Measurements from ENCODE around the gene PTH1R.

The PTH1R gene

GRCh38 chr3:46900007-46900292 is 22.4 kb downstream of the PTH1R start:
- TF ChIP-seq POLR2A (IDR thresholded peaks at IDR 0.05; ENCODE audit: low read depth, low read length), result no peak
- no peak for TF ChIP-seq POLR2AphosphoS5 (IDR thresholded peaks at IDR 0.05; ENCODE audit: low read depth, low read length)
- no peak for TF ChIP-seq PAX5 (IDR thresholded peaks at IDR 0.05; ENCODE audit: insufficient read depth, low read length, severe bottlenecking)
- no peak for TF ChIP-seq POU2F2 (IDR thresholded peaks at IDR 0.05; ENCODE audit: low read depth, low read length)
- TF ChIP-seq TAF1 (IDR thresholded peaks at IDR 0.05; ENCODE audit: low read depth, low read length), result no peak
- no peak for TF ChIP-seq SPI1 (IDR thresholded peaks at IDR 0.05; ENCODE audit: low read depth, low read length)
- DNase-seq (ENCODE audit: insufficient read length, low spot score) (no peak), FAIRE-seq (no peak)

GRCh38 chr3:46900356-46900755 is 22.8 kb downstream of the PTH1R start:
- FAIRE-seq (no peak), DNase-seq (ENCODE audit: insufficient read length, low spot score) (no peak)
- TF ChIP-seq TAF1 (IDR thresholded peaks at IDR 0.05; ENCODE audit: low read depth, low read length) (no peak), PAX5 (IDR thresholded peaks at IDR 0.05; ENCODE audit: insufficient read depth, low read length, severe bottlenecking) (no peak), SPI1 (IDR thresholded peaks at IDR 0.05; ENCODE audit: low read depth, low read length) (no peak), POU2F2 (IDR thresholded peaks at IDR 0.05; ENCODE audit: low read depth, low read length) (no peak), POLR2A (IDR thresholded peaks at IDR 0.05; ENCODE audit: low read depth, low read length) (no peak), POLR2AphosphoS5 (IDR thresholded peaks at IDR 0.05; ENCODE audit: low read depth, low read length) (no peak)

GRCh38 chr3:46901061-46901460 is 23.5 kb downstream of the PTH1R start:
- DNase-seq (ENCODE audit: insufficient read length, low spot score) (no peak), FAIRE-seq (no peak)
- TF ChIP-seq TAF1 (IDR thresholded peaks at IDR 0.05; ENCODE audit: low read depth, low read length) (no peak), POLR2A (IDR thresholded peaks at IDR 0.05; ENCODE audit: low read depth, low read length) (no peak), POU2F2 (IDR thresholded peaks at IDR 0.05; ENCODE audit: low read depth, low read length) (no peak)

- no peak for DNase-seq (ENCODE audit: insufficient read length, low spot score)
- FAIRE-seq, result no peak
- TF ChIP-seq TAF1 (IDR thresholded peaks at IDR 0.05; ENCODE audit: low read depth, low read length) (no peak), POU2F2 (IDR thresholded peaks at IDR 0.05; ENCODE audit: low read depth, low read length) (no peak), SPI1 (IDR thresholded peaks at IDR 0.05; ENCODE audit: low read depth, low read length) (no peak), POLR2A (IDR thresholded peaks at IDR 0.05; ENCODE audit: low read depth, low read length) (no peak), POLR2AphosphoS5 (IDR thresholded peaks at IDR 0.05; ENCODE audit: low read depth, low read length) (no peak), PAX5 (IDR thresholded peaks at IDR 0.05; ENCODE audit: insufficient read depth, low read length, severe bottlenecking) (no peak)
Measured at GRCh38 chr3:46901591-46902187, 24.2 kb downstream of the PTH1R start.

GRCh38 chr3:46902188-46902631 is 24.7 kb downstream of the PTH1R start:
- FAIRE-seq (no peak), DNase-seq (ENCODE audit: insufficient read length, low spot score) (no peak)
- no peak for TF ChIP-seq SPI1 (IDR thresholded peaks at IDR 0.05; ENCODE audit: low read depth, low read length)
- TF ChIP-seq POU2F2 (IDR thresholded peaks at IDR 0.05; ENCODE audit: low read depth, low read length), result no peak
- TF ChIP-seq TAF1 (IDR thresholded peaks at IDR 0.05; ENCODE audit: low read depth, low read length), result no peak
- no peak for TF ChIP-seq POLR2AphosphoS5 (IDR thresholded peaks at IDR 0.05; ENCODE audit: low read depth, low read length)
- no peak for TF ChIP-seq POLR2A (IDR thresholded peaks at IDR 0.05; ENCODE audit: low read depth, low read length)
- no peak for TF ChIP-seq PAX5 (IDR thresholded peaks at IDR 0.05; ENCODE audit: insufficient read depth, low read length, severe bottlenecking)

GRCh38 chr3:46903341-46904302 is 26.1 kb downstream of the PTH1R start:
- FAIRE-seq (no peak), DNase-seq (ENCODE audit: insufficient read length, low spot score) (no peak)
- TF ChIP-seq POLR2A (IDR thresholded peaks at IDR 0.05; ENCODE audit: low read depth, low read length) (no peak), POLR2AphosphoS5 (IDR thresholded peaks at IDR 0.05; ENCODE audit: low read depth, low read length) (no peak), SPI1 (IDR thresholded peaks at IDR 0.05; ENCODE audit: low read depth, low read length) (no peak)

- DNase-seq (ENCODE audit: insufficient read length, low spot score), result no peak
- FAIRE-seq, result no peak
- no peak for TF ChIP-seq SPI1 (IDR thresholded peaks at IDR 0.05; ENCODE audit: low read depth, low read length)
- no peak for TF ChIP-seq POLR2AphosphoS5 (IDR thresholded peaks at IDR 0.05; ENCODE audit: low read depth, low read length)
- no peak for TF ChIP-seq POLR2A (IDR thresholded peaks at IDR 0.05; ENCODE audit: low read depth, low read length)
- no peak for TF ChIP-seq TAF1 (IDR thresholded peaks at IDR 0.05; ENCODE audit: low read depth, low read length)
- no peak for TF ChIP-seq PAX5 (IDR thresholded peaks at IDR 0.05; ENCODE audit: insufficient read depth, low read length, severe bottlenecking)
- no peak for TF ChIP-seq POU2F2 (IDR thresholded peaks at IDR 0.05; ENCODE audit: low read depth, low read length)
Measured at GRCh38 chr3:46904303-46905212, 27.0 kb downstream of the PTH1R start.

- no peak for DNase-seq (ENCODE audit: insufficient read length, low spot score)
- TF ChIP-seq PAX5 (IDR thresholded peaks at IDR 0.05; ENCODE audit: insufficient read depth, low read length, severe bottlenecking) (no peak), TAF1 (IDR thresholded peaks at IDR 0.05; ENCODE audit: low read depth, low read length) (no peak), POU2F2 (IDR thresholded peaks at IDR 0.05; ENCODE audit: low read depth, low read length) (no peak), SPI1 (IDR thresholded peaks at IDR 0.05; ENCODE audit: low read depth, low read length) (no peak)
- no peak for FAIRE-seq
Measured at GRCh38 chr3:46905213-46905560, 27.7 kb downstream of the PTH1R start.
